Transverse colon (tissue), 4 donors: Measurements from ENCODE around the gene CAPN1. TPM values are rescaled to one million over a fixed set of nuclear protein-coding genes. Genes with fewer than 3 reads are reported as not detected.
"Not testable (repeated sequence)": the region's sequence is repeated elsewhere in the genome, so short reads cannot be mapped to it uniquely, and the experiment has no call there.

ENCODE experiments used
- DNase-seq: peaks from one replicate; pipeline ENCODE4 v3.0.0-alpha.2; 2019
- H3K27ac ChIP-seq, 4 donors: fragments of 200-600 bp; sonication (generic); 2 replicates each; pipeline ENCODE4 v1.5.1; 2016 to 2018; ENCODE audit warnings: inconsistent platforms in 4 of 4
- H3K27me3 ChIP-seq: fragments of 200-600 bp; sonication (generic); 2 replicates; pipeline ENCODE4 v1.5.1; 2017; ENCODE audit warnings: inconsistent platforms
- H3K36me3 ChIP-seq, 4 donors: fragments of 200-600 bp; sonication (generic); 2 replicates each; pipeline ENCODE4 v1.5.1; 2017 to 2019; ENCODE audit warnings: inconsistent platforms in 4 of 4
- H3K4me1 ChIP-seq, 4 donors: fragments of 200-600 bp; sonication (generic); 2 replicates each; pipeline ENCODE4 v1.5.1; 2017 to 2020; ENCODE audit warnings: inconsistent platforms in 4 of 4
- H3K4me3 ChIP-seq, 4 donors: fragments of 200-600 bp; sonication (generic); 1 replicate in 1 of 4; 2 replicates in 3 of 4; pipeline versions ENCODE4 v1.5.1 to v1.6.1; 2017 to 2019; ENCODE audit warnings: inconsistent platforms in 4 of 4
- H3K9me3 ChIP-seq, 2 donors: fragments of 200-600 bp; sonication (generic); 2 replicates each; pipeline ENCODE4 v1.5.1; 2017 to 2019; ENCODE audit warnings: inconsistent platforms in 2 of 2
- CTCF ChIP-seq, 5 experiments: fragments of 200-600 bp in 3 of 5; fragments of 450-650 bp in 2 of 5; sonication (generic) in 3 of 5; IDR thresholded peaks; 1 replicate in 2 of 5; 2 replicates in 3 of 5; pipeline ENCODE4 v1.5.1; 2016 to 2017; ENCODE audit warnings: antibody characterized with exemption in 5 of 5, inconsistent platforms in 3 of 5, mild to moderate bottlenecking in 2 of 5, moderate library complexity in 1 of 5
- EP300 ChIP-seq: sonication (generic); formaldehyde crosslinking; IDR thresholded peaks from one replicate; pipeline ENCODE4 v1.6.1; 2017; ENCODE audit warnings: antibody characterized with exemption, low read depth
- POLR2A ChIP-seq: fragments of 450-650 bp; IDR thresholded peaks from one replicate; pipeline ENCODE4 v1.6.1; 2016; ENCODE audit warnings: antibody characterized with exemption, mild to moderate bottlenecking, moderate library complexity
- POLR2AphosphoS5 ChIP-seq, 3 donors: sonication (generic); formaldehyde crosslinking; IDR thresholded peaks; one replicate each; pipeline ENCODE4 v1.6.1; 2016; ENCODE audit warnings: antibody characterized with exemption in 3 of 3
- WGBS, 2 donors: methylation state at CpG; one replicate each; pipeline ENCODE4 v1.1.5; 2018; ENCODE audit warnings: low coverage in 1 of 2; 5-methylcytosine and 5-hydroxymethylcytosine counted together
- in situ Hi-C, 4 donors: fragments of 200-750 bp; cut with MboI; loops; one replicate each; pipeline versions ENCODE4 v1.15.0 to v1.15.1; 2017; ENCODE audit warnings: low sequenced_read_pairs in 3 of 4, low pct_ligation_motif_present in 1 of 4, low pct_unique_long_range_greater_than_20kb in 1 of 4
- intact Hi-C: fragments of 100-400 bp; cut with DNase I; formaldehyde crosslinking; loops from one replicate; pipeline ENCODE4 v1.15.1; 2023; ENCODE audit warnings: low total_unique reads
- total RNA-seq, 4 donors: library from RNA; depleted of rRNA; stranded (reverse); fragments of >200 nt; gene quantifications; one replicate each; pipeline ENCODE4 v1.1.0, GENCODE V29; 2016

The CAPN1 gene
- total RNA-seq, 4 donors from 2014 or later: 211 to 1,179 (median 376) TPM

- TF ChIP-seq CTCF (IDR thresholded peaks at IDR 0.05) (no peak), EP300 (no peak), POLR2AphosphoS5 (IDR thresholded peaks at IDR 0.05) (no peak), POLR2A (no peak)
- in situ Hi-C loops (no loop called here), intact Hi-C loops (no loop called here)
Observed at GRCh38 chr11:65241134-65241533, 59.4 kb downstream of the CAPN1 start.

DNA sequence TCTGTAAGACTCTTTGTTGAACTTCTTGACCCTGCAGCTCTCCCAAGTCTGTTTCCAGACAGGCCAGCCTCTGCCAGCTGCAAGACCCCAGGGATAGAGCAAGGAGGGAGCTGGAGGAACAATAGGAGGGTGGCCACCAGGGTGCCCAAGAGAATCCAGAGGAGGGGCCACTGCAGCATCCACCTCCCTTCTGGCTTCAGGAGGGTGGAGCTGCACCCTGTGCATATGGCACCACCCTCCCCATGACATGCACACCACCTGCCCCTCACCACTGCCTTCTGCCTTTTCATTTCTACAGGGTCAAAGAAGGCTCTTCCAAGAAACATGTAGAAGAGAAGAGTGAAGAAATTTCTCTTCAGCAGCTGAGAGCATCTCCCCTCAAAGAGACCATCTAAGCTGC lies 60.0 kb downstream of the CAPN1 start:
- Histone ChIP-seq H3K36me3 (no peaks in the 10 kb centered on the region), H3K4me3 (no peak overlapping the region), H3K27me3 (no peaks in the 10 kb centered on the region), H3K9me3 (no peaks in the 10 kb centered on the region), H3K27ac (no peak overlapping the region), H3K4me1 (no peaks in the 10 kb centered on the region)
- no peak for DNase-seq
- intact Hi-C loops: no loop called here
- no peak for TF ChIP-seq POLR2AphosphoS5 (IDR thresholded peaks at IDR 0.05)
- TF ChIP-seq EP300: no peak
- no peak for TF ChIP-seq CTCF (IDR thresholded peaks at IDR 0.05)
- no peak for TF ChIP-seq POLR2A
- in situ Hi-C loops: no loop called here

More at GRCh38 chr11:65241134-65241533, 59.4 kb downstream of the CAPN1 start:
- no peaks in the 10 kb centered on the region for H3K36me3 ChIP-seq
- H3K4me3 ChIP-seq: no peak overlapping the region
- H3K4me1 ChIP-seq: no peaks in the 10 kb centered on the region
- DNase-seq: no peak
- no peaks in the 10 kb centered on the region for H3K27me3 ChIP-seq
- no peak overlapping the region for H3K27ac ChIP-seq
- no peaks in the 10 kb centered on the region for H3K9me3 ChIP-seq
- 76% methylated on average over 2 to 5 of the region's 5 CpGs for WGBS, 2 donors

GRCh38 chr11:65242389-65242788 lies 60.7 kb downstream of the CAPN1 start:
- intact Hi-C loops (no loop called here), in situ Hi-C loops (no loop called here)
- Histone ChIP-seq H3K4me1 (no peaks in the 10 kb centered on the region), H3K36me3 (no peaks in the 10 kb centered on the region), H3K27ac (no peak overlapping the region), H3K4me3 (no peak overlapping the region), H3K27me3 (no peaks in the 10 kb centered on the region), H3K9me3 (no peaks in the 10 kb centered on the region)
- DNase-seq: no peak
- TF ChIP-seq POLR2AphosphoS5 (IDR thresholded peaks at IDR 0.05) (no peak), CTCF (IDR thresholded peaks at IDR 0.05) (no peak), POLR2A (no peak), EP300 (no peak)
- 79 to 83% methylated on average over 6 of the region's 6 CpGs for WGBS, 2 donors

GRCh38 chr11:65243797-65244196 lies 62.1 kb downstream of the CAPN1 start:
- WGBS, 2 donors: 78% methylated on average over 4 of the region's 4 CpGs; no CpG with 5 or more reads in 1 of the 2 donors

DNA sequence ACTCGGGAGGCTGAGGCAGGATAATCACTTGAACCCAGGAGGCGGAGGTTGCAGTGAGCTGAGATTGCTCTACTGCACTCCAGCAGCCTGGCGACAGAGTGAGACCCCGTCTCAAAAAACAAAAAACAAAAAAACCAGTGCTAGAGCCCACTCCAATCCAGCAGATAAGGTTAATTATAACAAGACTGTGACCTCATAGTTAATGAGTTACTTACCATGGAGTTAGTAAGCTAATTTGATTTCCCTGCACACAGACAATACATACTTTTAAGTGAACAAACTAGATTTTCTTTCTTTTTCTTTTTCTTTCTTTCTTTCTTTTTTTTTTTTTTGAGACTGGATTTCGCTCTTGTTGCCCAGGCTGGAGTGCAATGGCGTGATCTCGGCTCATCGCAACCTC lies 63.3 kb downstream of the CAPN1 start:
- DNase-seq, in situ Hi-C loops, H3K9me3 ChIP-seq, H3K4me3 ChIP-seq, H3K27ac ChIP-seq, intact Hi-C loops, H3K4me1 ChIP-seq, H3K27me3 ChIP-seq, H3K36me3 ChIP-seq: not testable (repeated sequence)
- WGBS, 2 donors: 83 to 86% methylated on average over 8 of the region's 8 CpGs

More at GRCh38 chr11:65243797-65244196, 62.1 kb downstream of the CAPN1 start:
- Histone ChIP-seq H3K9me3 (no peaks in the 10 kb centered on the region), H3K27me3 (no peaks in the 10 kb centered on the region), H3K27ac (no peak overlapping the region), H3K4me3 (no peak overlapping the region), H3K4me1 (no peaks in the 10 kb centered on the region), H3K36me3 (no peaks in the 10 kb centered on the region)
- DNase-seq: no peak
- no peak for TF ChIP-seq EP300
- TF ChIP-seq POLR2A: no peak
- no peak for TF ChIP-seq CTCF (IDR thresholded peaks at IDR 0.05)
- TF ChIP-seq POLR2AphosphoS5 (IDR thresholded peaks at IDR 0.05): no peak
- intact Hi-C loops: no loop called here
- in situ Hi-C loops: no loop called here
